RWPE1 (cell line): ENCODE data around the gene MCOLN1.

ENCODE experiments used
- CTCF ChIA-PET: fragments of 350-600 bp; sonication (Branson Sonifier 250); formaldehyde crosslinking; extraction: SDS; loops from one replicate; lab custom pipeline; 2021; lab: Yijun Ruan, JAX
- POLR2A ChIA-PET: fragments of 400-600 bp; formaldehyde crosslinking; extraction: SDS; loops from one replicate; lab custom pipeline; 2020; ENCODE audit warnings: antibody characterized with exemption; ENCODE audit not compliant: low non-redundant PET; lab: Yijun Ruan, JAX
- DNase-seq: peaks from one replicate; pipeline ENCODE4 v3.0.0; 2012; ENCODE audit warnings: low spot score
- H3K27ac ChIP-seq: fragments of 450-650 bp; 2 replicates; pipeline ENCODE4 v1.5.1; 2017
- CTCF ChIP-seq: fragments of 450-650 bp; conservative IDR thresholded peaks from 2 replicates; pipeline ENCODE4 v1.5.1; 2017; ENCODE audit warnings: low read depth, mild to moderate bottlenecking

Gene MCOLN1

GRCh38 chr19:7578127-7578526, 55.7 kb downstream of the MCOLN1 start:
- ChIA-PET CTCF (no interaction called here), POLR2A (no interaction called here)
- DNase-seq: no peak
- H3K27ac ChIP-seq: no peak overlapping the region
- TF ChIP-seq CTCF: no peak

GRCh38 chr19:7579182-7579581, 56.8 kb downstream of the MCOLN1 start:
- DNase-seq: no peak
- ChIA-PET CTCF (interaction anchor here (0.5 to 0.7 kb wide), 3 partner anchors 74 to 226 kb away, joined by 3 to 4 read pairs (median 3); no protein-coding TSS in a partner anchor), POLR2A (no interaction called here)

GRCh38 chr19:7582446-7582845, 60.0 kb downstream of the MCOLN1 start:
- no peak for TF ChIP-seq CTCF
- DNase-seq: no peak
- POLR2A ChIA-PET: interaction anchor here (0.7 kb wide), 2 partner anchors 10 to 25 kb away, joined by 3 read pairs; no protein-coding TSS in a partner anchor
- no peak overlapping the region for H3K27ac ChIP-seq
- CTCF ChIA-PET: no interaction called here

More at GRCh38 chr19:7579182-7579581, 56.8 kb downstream of the MCOLN1 start:
- H3K27ac ChIP-seq: no peak overlapping the region
- no peak for TF ChIP-seq CTCF
